Stimulated activated CD4-positive, alpha-beta T cell treated with anti-CD3 and anti-CD28 coated beads, Interleukin-4, amount 100 ng/mL, for 48 hours (primary cell): ENCODE measurements around the gene CDH22.

ENCODE experiments used
- DNase-seq, 2 donors: peaks; one replicate each; pipeline ENCODE4 v3.0.0-alpha.2; 2020; ENCODE audit warnings: low read depth in 2 of 2

Gene CDH22

GRCh38 chr20:46215913-46216707 is 92.2 kb downstream of the CDH22 start:
- no peak for DNase-seq

- DNase-seq: no peak
Observed at GRCh38 chr20:46214824-46215488, 93.3 kb downstream of the CDH22 start.

- DNase-seq: no peak
Observed at GRCh38 chr20:46213946-46214823, 94.1 kb downstream of the CDH22 start.

- no peak for DNase-seq
Observed at GRCh38 chr20:46212876-46213275, 95.4 kb downstream of the CDH22 start.

GRCh38 chr20:46212252-46212651 is 96.0 kb downstream of the CDH22 start:
- no peak for DNase-seq

- DNase-seq: no peak
Observed at GRCh38 chr20:46211331-46211722, 97.0 kb downstream of the CDH22 start.

GRCh38 chr20:46210672-46211330 is 97.5 kb downstream of the CDH22 start:
- no peak for DNase-seq

- no peak for DNase-seq
Observed at GRCh38 chr20:46209930-46210671, 98.2 kb downstream of the CDH22 start.

- DNase-seq: no peak
Observed at GRCh38 chr20:46207793-46208192, 100.5 kb downstream of the CDH22 start.

GRCh38 chr20:46206992-46207549 is 101.2 kb downstream of the CDH22 start:
- DNase-seq: no peak

- DNase-seq: no peak
Observed at GRCh38 chr20:46206025-46206424, 102.3 kb downstream of the CDH22 start.

- no peak for DNase-seq
Observed at GRCh38 chr20:46205349-46205748, 102.9 kb downstream of the CDH22 start.

GRCh38 chr20:46204594-46205186 is 103.6 kb downstream of the CDH22 start:
- no peak for DNase-seq

GRCh38 chr20:46203510-46203837 is 104.8 kb downstream of the CDH22 start:
- no peak for DNase-seq

- no peak for DNase-seq
Observed at GRCh38 chr20:46202766-46203509, 105.4 kb downstream of the CDH22 start.

GRCh38 chr20:46200582-46201570 is 107.4 kb downstream of the CDH22 start:
- DNase-seq: no peak

GRCh38 chr20:46199198-46199597 is 109.1 kb downstream of the CDH22 start:
- DNase-seq: peak in 1 of 2 donors; percentile 19

- DNase-seq: no peak
Observed at GRCh38 chr20:46196990-46197389, 111.3 kb downstream of the CDH22 start.
